Fibroblast of skin of right quadriceps (primary cell): Measurements from ENCODE around the gene MIA3.
A peak's percentile ranks its signal among the peaks of the same experiment; 100 is the strongest.

Source experiments
- DNase-seq: peaks from one replicate; pipeline ENCODE4 v3.0.0-alpha.2; 2013

Gene MIA3

DNA sequence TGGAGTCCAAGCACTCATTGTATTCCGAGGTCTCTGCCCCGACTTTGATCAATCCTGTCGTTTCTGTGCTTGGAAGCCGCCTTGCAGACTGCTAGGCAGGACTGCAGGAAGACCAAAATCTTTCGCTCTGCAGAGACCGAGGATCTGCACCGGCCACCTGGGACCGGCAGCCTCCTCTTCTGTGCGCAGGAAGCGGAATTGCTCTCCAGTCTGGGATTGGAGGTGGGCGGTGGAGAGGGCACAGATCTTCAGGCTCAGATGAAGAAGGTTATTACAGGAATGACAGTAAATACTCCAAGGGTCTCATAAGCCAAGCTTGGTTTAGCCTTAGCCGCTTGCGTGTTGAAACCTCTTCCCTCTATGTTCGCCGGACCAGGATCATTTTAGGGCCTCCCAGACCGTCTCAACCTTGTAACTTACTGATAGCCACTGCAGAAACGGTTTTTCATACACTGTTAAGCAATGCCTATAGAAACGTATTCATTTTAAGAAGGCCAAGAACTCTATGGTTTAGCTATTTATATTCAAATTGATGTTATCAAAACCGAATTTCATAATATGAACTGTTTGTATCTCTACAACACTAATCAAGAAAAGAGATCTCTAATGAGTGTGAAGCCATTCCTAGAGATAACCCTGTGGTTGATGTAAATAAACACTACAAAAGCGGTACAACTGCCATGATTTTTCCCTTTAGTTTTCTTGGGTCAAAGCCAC is 1.1 kb downstream of the MIA3 start:
- DNase-seq, result peak; percentile 13

- no peak for DNase-seq
Measured at GRCh38 chr1:222620566-222620965, 2.7 kb downstream of the MIA3 start.

DNA sequence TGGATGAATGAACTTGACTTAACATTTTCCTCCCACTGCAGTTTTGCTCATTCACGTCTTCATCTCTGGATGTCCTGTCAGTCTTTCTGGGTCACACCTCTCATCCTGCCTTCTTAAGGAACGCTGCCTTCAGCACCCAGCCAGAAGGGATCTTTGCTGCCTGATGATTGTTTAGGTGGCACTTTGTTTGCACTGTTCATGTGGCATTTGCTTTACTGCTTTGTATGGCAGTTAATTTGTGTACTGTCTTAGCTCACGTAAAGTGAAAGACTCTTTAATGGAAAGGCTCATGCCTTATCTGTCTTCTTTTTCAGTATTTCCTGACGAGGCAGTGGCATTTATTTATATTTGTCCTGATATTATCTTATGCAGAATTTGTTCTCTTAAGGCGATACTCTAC is 4.9 kb downstream of the MIA3 start:
- no peak for DNase-seq

- DNase-seq, result no peak
Measured at GRCh38 chr1:222623458-222623857, 5.6 kb downstream of the MIA3 start.

DNA sequence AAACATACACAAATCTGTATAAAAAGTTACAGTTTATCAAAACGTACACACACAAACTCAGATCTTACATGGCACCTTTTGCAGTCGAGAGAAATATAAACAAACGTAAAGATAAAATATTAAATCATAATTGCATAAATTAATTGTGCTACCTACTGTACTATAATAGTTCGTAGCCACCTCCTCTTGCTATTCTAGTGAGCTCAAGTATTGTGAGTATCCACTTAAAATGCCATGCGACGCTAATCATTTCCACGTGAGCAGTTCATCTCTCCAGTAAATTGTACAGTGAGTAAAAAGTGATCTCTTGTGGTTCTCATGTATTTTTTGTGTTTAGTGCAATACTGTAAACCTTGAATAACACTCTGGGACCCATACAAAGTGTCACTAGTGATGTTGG is 6.3 kb downstream of the MIA3 start:
- no peak for DNase-seq

- DNase-seq, result peak; percentile 17
Measured at GRCh38 chr1:222627232-222627631, 9.3 kb downstream of the MIA3 start.

GRCh38 chr1:222629921-222630535 is 12.1 kb downstream of the MIA3 start:
- DNase-seq, result no peak

- DNase-seq, result no peak
Measured at GRCh38 chr1:222631611-222632208, 13.8 kb downstream of the MIA3 start.

- DNase-seq, result no peak
Measured at GRCh38 chr1:222632749-222633148, 14.9 kb downstream of the MIA3 start.

GRCh38 chr1:222634180-222635013 is 16.5 kb downstream of the MIA3 start:
- DNase-seq, result peak; percentile 86

- DNase-seq, result no peak
Measured at GRCh38 chr1:222641269-222641948, 23.5 kb downstream of the MIA3 start.

DNA sequence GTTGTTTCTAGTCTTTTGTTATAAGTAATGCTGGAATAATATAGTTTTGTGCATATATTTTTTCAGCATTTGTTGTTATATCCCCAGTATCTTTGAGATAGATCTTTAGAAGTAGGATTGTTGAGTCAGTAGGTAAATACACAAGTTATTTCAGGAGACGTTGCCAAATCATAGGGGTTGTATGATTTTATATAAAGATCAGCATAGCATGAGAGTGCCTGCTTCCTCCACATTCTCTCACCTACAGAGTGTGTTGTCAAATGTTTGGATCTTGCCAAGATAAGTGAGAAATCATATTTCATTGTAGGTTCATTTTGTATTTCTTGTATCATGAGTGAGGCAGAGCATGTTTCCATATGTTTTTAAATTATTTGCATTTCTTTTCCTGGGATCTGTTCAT is 24.6 kb downstream of the MIA3 start:
- no peak for DNase-seq

GRCh38 chr1:222643606-222643937 is 25.7 kb downstream of the MIA3 start:
- no peak for DNase-seq

GRCh38 chr1:222643938-222644635 is 26.2 kb downstream of the MIA3 start:
- DNase-seq, result peak; percentile 99

- DNase-seq, result no peak
Measured at GRCh38 chr1:222644636-222644980, 26.7 kb downstream of the MIA3 start.

GRCh38 chr1:222652676-222653075 is 34.8 kb downstream of the MIA3 start:
- no peak for DNase-seq

- no peak for DNase-seq
Measured at GRCh38 chr1:222653178-222653827, 35.4 kb downstream of the MIA3 start.

GRCh38 chr1:222654849-222655248 is 37.0 kb downstream of the MIA3 start:
- no peak for DNase-seq

GRCh38 chr1:222656391-222657155 is 38.7 kb downstream of the MIA3 start:
- DNase-seq, result no peak

DNA sequence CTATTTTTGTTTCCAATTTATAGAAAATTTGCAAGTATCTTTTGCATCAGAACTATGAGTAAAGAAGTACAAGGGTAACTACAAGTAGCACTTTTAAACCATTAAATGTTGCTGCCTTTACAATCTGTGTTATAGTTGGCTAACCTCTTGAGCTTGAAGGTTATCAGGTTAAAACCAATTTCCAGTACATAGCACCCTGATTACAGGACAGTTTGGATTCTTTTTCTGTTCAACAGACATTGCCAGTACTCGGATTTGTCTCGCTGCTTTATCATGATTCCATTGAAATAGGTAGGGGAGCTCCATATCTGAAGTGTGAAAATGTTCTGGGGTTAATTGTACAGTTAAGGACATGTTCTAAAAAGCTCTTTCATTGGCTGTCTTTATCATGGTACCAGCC is 40.0 kb downstream of the MIA3 start:
- no peak for DNase-seq

GRCh38 chr1:222663431-222663934 is 45.6 kb downstream of the MIA3 start:
- DNase-seq, result no peak
